H1 (cell line): Measurements from ENCODE around the gene ACAD11. TPM values are rescaled to one million over a fixed set of nuclear protein-coding genes. Genes with fewer than 3 reads are reported as not detected.

Experiments
- CTCF ChIA-PET: fragments of 300-600 bp; sonication (Branson Sonifier 250); formaldehyde crosslinking; loops from one replicate; lab custom pipeline; 2021; ENCODE audit not compliant: partially characterized antibody; lab: Charles Lee
- POLR2A ChIA-PET: fragments of 300-600 bp; sonication (Branson Sonifier 250); formaldehyde crosslinking; loops from one replicate; lab custom pipeline; 2021; ENCODE audit warnings: inconsistent platforms; ENCODE audit not compliant: partially characterized antibody; lab: Charles Lee
- DNase-seq, 2 experiments: peaks; one replicate each; pipeline versions ENCODE4 v3.0.0 to v3.0.0-alpha.2; 2010 to 2022; ENCODE audit warnings: low spot score in 2 of 2, low read depth in 1 of 2, mixed read lengths in 1 of 2
- FAIRE-seq: peaks from 2 replicates; lab custom pipeline; 2011; peaks lifted over from hg19 to GRCh38; lab: Jason Lieb, UNC
- H2AFZ ChIP-seq: 2 replicates; pipeline ENCODE4 v1.8.1; 2012; ENCODE audit warnings: low read length, inconsistent platforms
- H2AK5ac ChIP-seq: 2 replicates; pipeline ENCODE4 v1.6.1; 2013; ENCODE audit warnings: low read depth, low read length
- H2BK120ac ChIP-seq: replicated peaks from 2 replicates; pipeline ENCODE3; 2013; ENCODE audit warnings: low read depth, low read length, inconsistent platforms
- H2BK12ac ChIP-seq: 2 replicates; pipeline ENCODE4 v1.6.1; 2013; ENCODE audit warnings: low read depth, low read length
- H2BK15ac ChIP-seq: 2 replicates; pipeline ENCODE4 v1.6.1; 2013; ENCODE audit warnings: low read length
- H2BK20ac ChIP-seq: 2 replicates; pipeline ENCODE4 v1.6.1; 2013; ENCODE audit warnings: low read length
- H2BK5ac ChIP-seq: 2 replicates; pipeline ENCODE4 v1.6.1; 2013; ENCODE audit warnings: low read depth, low read length
- H3K14ac ChIP-seq: 2 replicates; pipeline ENCODE4 v1.6.1; 2013; ENCODE audit warnings: inconsistent platforms; ENCODE audit not compliant: insufficient read length
- H3K18ac ChIP-seq: 2 replicates; pipeline ENCODE4 v1.6.1; 2013; ENCODE audit warnings: low read length; ENCODE audit errors: extremely low read depth
- H3K23ac ChIP-seq: 2 replicates; pipeline ENCODE4 v1.6.1; 2013; ENCODE audit warnings: inconsistent platforms; ENCODE audit not compliant: insufficient read length
- H3K23me2 ChIP-seq: 2 replicates; pipeline ENCODE4 v1.6.1; 2013; ENCODE audit warnings: low read depth, low read length
- H3K27ac ChIP-seq: 2 replicates; pipeline ENCODE4 v1.6.1; 2011; ENCODE audit warnings: low read depth, low read length, inconsistent platforms
- H3K27me3 ChIP-seq, 4 experiments: replicated peaks in 1 of 4; 1 replicate in 1 of 4; 2 replicates in 3 of 4; pipeline versions ENCODE4 v1.6.1 to v1.8.1; 2011 to 2013; ENCODE audit warnings: low read length in 3 of 4, mild to moderate bottlenecking in 3 of 4, inconsistent platforms in 2 of 4, mixed read lengths in 2 of 4, moderate library complexity in 1 of 4; ENCODE audit not compliant: control insufficient read depth in 3 of 4, insufficient read depth in 3 of 4; ENCODE audit errors: extremely low read depth in 1 of 4
- H3K36me3 ChIP-seq, 4 experiments: 2 replicates each; pipeline versions ENCODE4 v1.6.1 to v1.8.1; 2011 to 2013; ENCODE audit warnings: mild to moderate bottlenecking in 4 of 4, low read length in 3 of 4, moderate library complexity in 2 of 4, control low read depth in 1 of 4, inconsistent platforms in 1 of 4; ENCODE audit not compliant: insufficient read depth in 4 of 4, control insufficient read depth in 2 of 4
- H3K4ac ChIP-seq: replicated peaks from 2 replicates; pipeline ENCODE3; 2013; ENCODE audit warnings: low read length, low read depth, mixed read lengths, inconsistent platforms; ENCODE audit not compliant: insufficient read length
- H3K4me1 ChIP-seq, 4 experiments: replicated peaks in 1 of 4; 1 replicate in 1 of 4; 2 replicates in 3 of 4; pipeline versions ENCODE4 v1.6.1 to v1.8.1; 2011 to 2013; ENCODE audit warnings: low read length in 3 of 4, inconsistent platforms in 2 of 4, mixed read lengths in 1 of 4; ENCODE audit not compliant: insufficient read depth in 4 of 4, control insufficient read depth in 3 of 4
- H3K4me2 ChIP-seq, 2 experiments: 2 replicates each; pipeline versions ENCODE4 v1.6.1 to v1.8.1; 2011 to 2013; ENCODE audit warnings: low read depth in 2 of 2, low read length in 2 of 2, control low read depth in 1 of 2, inconsistent platforms in 1 of 2, mild to moderate bottlenecking in 1 of 2; ENCODE audit not compliant: insufficient read depth in 1 of 2
- H3K4me3 ChIP-seq, 4 experiments: fragments of 200-600, 300-600 bp in 1 of 4; sonication (generic), shearing (Covaris generic), sonication (Bioruptor Twin) in 1 of 4; 2 replicates each; pipeline versions ENCODE4 v1.5.1 to v1.8.1; 2011 to 2016; ENCODE audit warnings: low read length in 4 of 4, low read depth in 3 of 4, control low read depth in 2 of 4, inconsistent platforms in 2 of 4, mild to moderate bottlenecking in 2 of 4, mixed read lengths in 1 of 4, moderate library complexity in 1 of 4; ENCODE audit not compliant: insufficient read depth in 2 of 4; ENCODE audit errors: extremely low read depth in 1 of 4
- H3K56ac ChIP-seq: replicated peaks from 2 replicates; pipeline ENCODE3; 2013; ENCODE audit warnings: low read depth, mild to moderate bottlenecking, mixed read lengths, low read length, inconsistent platforms; ENCODE audit not compliant: insufficient read length
- H3K79me1 ChIP-seq: 2 replicates; pipeline ENCODE4 v1.6.1; 2013; ENCODE audit warnings: low read depth, low read length, control low read depth
- H3K79me2 ChIP-seq, 2 experiments: 2 replicates each; pipeline versions ENCODE4 v1.6.1 to v1.8.1; 2012 to 2013; ENCODE audit warnings: low read length in 2 of 2, mild to moderate bottlenecking in 2 of 2, inconsistent platforms in 1 of 2; ENCODE audit not compliant: insufficient read depth in 2 of 2, control insufficient read depth in 1 of 2
- H3K9ac ChIP-seq, 4 experiments: replicated peaks in 1 of 4; 1 replicate in 1 of 4; 2 replicates in 3 of 4; pipeline versions ENCODE4 v1.6.1 to v1.8.1; 2011 to 2013; ENCODE audit warnings: low read depth in 3 of 4, low read length in 3 of 4, control low read depth in 2 of 4, mild to moderate bottlenecking in 2 of 4, moderate library complexity in 2 of 4, inconsistent platforms in 1 of 4; ENCODE audit errors: extremely low read depth in 1 of 4
- H3K9me3 ChIP-seq, 2 experiments: 2 replicates each; pipeline versions ENCODE4 v1.6.1 to v1.8.1; 2012 to 2013; ENCODE audit warnings: mild to moderate bottlenecking in 2 of 2, moderate library complexity in 2 of 2, control low read depth in 1 of 2, inconsistent platforms in 1 of 2, low read depth in 1 of 2, low read length in 1 of 2, mixed read lengths in 1 of 2; ENCODE audit not compliant: insufficient read depth in 2 of 2
- H4K20me1 ChIP-seq, 2 experiments: replicated peaks in 1 of 2; 2 replicates each; pipeline versions ENCODE3 to v1.8.1; 2011 to 2013; ENCODE audit warnings: inconsistent platforms in 2 of 2, low read length in 2 of 2, mild to moderate bottlenecking in 1 of 2; ENCODE audit not compliant: insufficient read depth in 2 of 2, control insufficient read depth in 1 of 2
- H4K5ac ChIP-seq: 2 replicates; pipeline ENCODE4 v1.6.1; 2013; ENCODE audit warnings: low read length, low read depth, mixed read lengths, inconsistent platforms; ENCODE audit not compliant: insufficient read length
- H4K8ac ChIP-seq: 2 replicates; pipeline ENCODE4 v1.8.0; 2013; ENCODE audit warnings: mild to moderate bottlenecking, moderate library complexity, low read length, inconsistent platforms; ENCODE audit not compliant: insufficient read depth; ENCODE audit errors: extremely low read depth
- H4K91ac ChIP-seq: replicated peaks from 2 replicates; pipeline ENCODE3; 2013; ENCODE audit warnings: low read length, mixed read lengths, inconsistent platforms; ENCODE audit not compliant: insufficient read length
- ASH2L ChIP-seq: fragments of 200-600, 300-600 bp; sonication (generic); IDR thresholded peaks from one replicate; pipeline ENCODE4 v1.7.1; 2017; ENCODE audit warnings: low read length
- BRCA1 ChIP-seq: IDR thresholded peaks from 2 replicates; pipeline ENCODE4 v1.6.1; 2012; ENCODE audit warnings: low read depth, low read length, improper control_type of control experiment
- CBX5 ChIP-seq: fragments of 300-800, 300-1000 bp; sonication (generic); IDR thresholded peaks from 2 replicates; pipeline ENCODE4 v1.7.1; 2016; ENCODE audit warnings: antibody characterized with exemption, low read length, low read depth
- CREB1 ChIP-seq: IDR thresholded peaks from 2 replicates; pipeline ENCODE4 v1.6.1; 2012; ENCODE audit warnings: inconsistent platforms
- EZH2 ChIP-seq: fragments of 200-600 bp; sonication (generic); IDR thresholded peaks from 2 replicates; pipeline ENCODE4 v1.7.1; 2012; ENCODE audit warnings: low read depth, mild to moderate bottlenecking, moderate library complexity, low read length, inconsistent platforms; ENCODE audit not compliant: severe bottlenecking
- FOSL1 ChIP-seq: IDR thresholded peaks from 2 replicates; pipeline ENCODE4 v1.6.1; 2011; ENCODE audit warnings: mild to moderate bottlenecking, low read depth, low read length, moderate library complexity; ENCODE audit not compliant: insufficient read depth
- GTF2F1 ChIP-seq: IDR thresholded peaks from 2 replicates; pipeline ENCODE4 v1.6.1; 2012; ENCODE audit warnings: low read depth, low read length, improper control_type of control experiment, borderline replicate concordance
- HDAC6 ChIP-seq: IDR thresholded peaks from one replicate; pipeline ENCODE4 v1.7.1; 2012; ENCODE audit warnings: low read depth, mild to moderate bottlenecking, inconsistent platforms, low read length, moderate library complexity
- JUND ChIP-seq: IDR thresholded peaks from 2 replicates; pipeline ENCODE4 v1.6.1; 2011; ENCODE audit warnings: mild to moderate bottlenecking, improper control_type of control experiment, low read length
- KDM4A ChIP-seq: IDR thresholded peaks from one replicate; pipeline ENCODE4 v1.7.1; 2012; ENCODE audit warnings: low read depth, mild to moderate bottlenecking, moderate library complexity, low read length, inconsistent platforms; ENCODE audit not compliant: severe bottlenecking
- PHF8 ChIP-seq: fragments of 200-600 bp; sonication (generic); conservative IDR thresholded peaks from 2 replicates; pipeline ENCODE4 v1.7.1; 2012; ENCODE audit warnings: low read depth, mild to moderate bottlenecking, inconsistent platforms, low read length, moderate library complexity
- SAP30 ChIP-seq: fragments of 300-600 bp; sonication (generic); IDR thresholded peaks from 2 replicates; pipeline ENCODE4 v1.7.1; 2012; ENCODE audit warnings: low read length, moderate library complexity, mild to moderate bottlenecking, inconsistent platforms; ENCODE audit not compliant: insufficient read depth, insufficient replicate concordance
- WGBS, 2 experiments: shearing (Covaris generic) in 1 of 2; methylation state at CpG; one replicate each; pipeline versions ENCODE4 v1.1.6 to v1.1.7; 2013 to 2015; ENCODE audit warnings: low lambda C conversion rate in 2 of 2, mixed read lengths in 2 of 2, inconsistent platforms in 1 of 2, low coverage in 1 of 2, missing lambda C conversion rate in 1 of 2; ENCODE audit not compliant: insufficient replicate concordance in 2 of 2, insufficient coverage in 1 of 2, insufficient read length in 1 of 2; ENCODE audit errors: extremely low coverage in 1 of 2, missing lambda C conversion rate in 1 of 2; 5-methylcytosine and 5-hydroxymethylcytosine counted together
- polyA plus RNA-seq, 7 experiments: library from polyadenylated mRNA; depleted of rRNA in 3 of 7; stranded (reverse) in 5 of 7; unstranded in 2 of 7; fragments of >200 nt in 5 of 7; fragments of 200-250 nt in 2 of 7; gene quantifications; 1 replicate in 5 of 7; 2 replicates in 1 of 7; 4 replicates in 1 of 7; pipeline versions ENCODE4 v1.2.1 to v1.2.3, GENCODE V29; 2011 to 2013; ENCODE audit warnings: missing spikeins in 2 of 7, mixed read lengths in 2 of 7
- total RNA-seq: library from RNA; stranded (reverse); fragmentation: NEBNext Ultra II Directional; extraction: Animal tissue kit (Norgen Biotek cat#: 25700); gene quantifications from 2 replicates; pipeline ENCODE4 v1.2.1, GENCODE V29; 2021
- TF ChIP-seq, protein P1 (sequence below): IDR thresholded peaks from 2 replicates; pipeline ENCODE4 v1.6.1; 2012; ENCODE audit warnings: inconsistent platforms

Gene ACAD11
- total and polyA plus RNA-seq, 2 of the 8 experiments (the other 6 are each of a cell fraction or from before 2014, with no cell fraction given), result 5.5 to 11.0 TPM

DNA sequence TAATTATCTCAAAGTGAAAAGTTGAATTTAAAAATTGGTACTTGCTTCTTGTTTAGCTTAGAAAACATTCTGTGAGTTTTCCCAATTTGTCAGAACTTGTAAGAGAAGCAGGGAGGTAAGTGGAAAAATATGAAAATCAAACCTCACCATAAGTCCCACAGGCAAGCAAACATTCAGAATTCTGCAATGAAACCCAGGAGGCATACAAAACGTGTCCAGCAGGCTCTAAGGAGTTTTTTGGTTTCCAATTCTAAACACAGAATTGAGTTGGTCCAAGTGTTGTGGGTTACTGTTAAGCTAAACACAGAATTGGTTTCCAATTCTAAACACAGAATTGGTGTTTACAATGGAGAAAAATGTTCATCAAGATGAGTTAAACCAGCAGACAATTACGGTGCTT, 89.6 kb downstream of the ACAD11 start:
- no peak for TF ChIP-seq HDAC6
- TF ChIP-seq, protein P1, sequence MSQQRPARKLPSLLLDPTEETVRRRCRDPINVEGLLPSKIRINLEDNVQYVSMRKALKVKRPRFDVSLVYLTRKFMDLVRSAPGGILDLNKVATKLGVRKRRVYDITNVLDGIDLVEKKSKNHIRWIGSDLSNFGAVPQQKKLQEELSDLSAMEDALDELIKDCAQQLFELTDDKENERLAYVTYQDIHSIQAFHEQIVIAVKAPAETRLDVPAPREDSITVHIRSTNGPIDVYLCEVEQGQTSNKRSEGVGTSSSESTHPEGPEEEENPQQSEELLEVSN, result no peak
- TF ChIP-seq CREB1, result no peak
- no peak for TF ChIP-seq ASH2L
- no peak for TF ChIP-seq SAP30
- no peak for TF ChIP-seq JUND
- TF ChIP-seq EZH2, result no peak
- no peak for TF ChIP-seq BRCA1
- TF ChIP-seq GTF2F1, result no peak
- no peak for TF ChIP-seq PHF8
- no peak for TF ChIP-seq FOSL1
- no peak for TF ChIP-seq CBX5
- TF ChIP-seq KDM4A, result no peak
- Histone ChIP-seq H3K27me3 (no peaks in the 10 kb centered on the region), H4K5ac (no peak overlapping the region), H3K4ac (no peak overlapping the region), H2BK12ac (no peak overlapping the region), H3K23ac (no peak overlapping the region), H3K4me1 (no peaks in the 10 kb centered on the region), H3K9ac (no peak overlapping the region), H4K20me1 (no peaks in the 10 kb centered on the region), H4K8ac (no peak overlapping the region), H3K9me3 (no peaks in the 10 kb centered on the region; a peak in 1 of 4 replicates), H2BK5ac (no peak overlapping the region), H3K79me1 (no peaks in the 10 kb centered on the region), H3K4me2 (no peak overlapping the region), H2AK5ac (no peak overlapping the region), H3K18ac (no peak overlapping the region), H2BK15ac (no peak overlapping the region), H3K4me3 (no peak overlapping the region), H4K91ac (no peak overlapping the region), H3K14ac (no peak overlapping the region), H2AFZ (no peak overlapping the region), H3K79me2 (no peaks in the 10 kb centered on the region), H3K56ac (no peak overlapping the region), H2BK120ac (no peak overlapping the region), H3K36me3 (peaks cover 0 to 2% (median 0%) of the 10 kb centered on the region in 4 experiments; a peak in 2 of 8 replicates), H3K27ac (no peak overlapping the region), H2BK20ac (no peak overlapping the region), H3K23me2 (no peaks in the 10 kb centered on the region)
- no peak for DNase-seq
- ChIA-PET CTCF (interaction anchor here (0.8 kb wide), 1 partner anchor 11 kb away, joined by 3 read pairs; no protein-coding TSS in a partner anchor), POLR2A (interaction anchor here (1.0 kb wide), 1 partner anchor 9 kb away, joined by 4 read pairs; no protein-coding TSS in a partner anchor)
- no peak for FAIRE-seq
- WGBS, 2 experiments, result 81% methylated on average over 2 of the region's 2 CpGs; no CpG with 5 or more reads in 1 of the 2 experiments
